ENCODE data around the gene RGL2. TPM values are rescaled to one million over a fixed set of nuclear protein-coding genes. Genes with fewer than 3 reads are reported as not detected.

RGL2 gene
- total and polyA plus RNA-seq, 2 of the 13 experiments (the other 11 are each of a cell fraction or from before 2014, with no cell fraction given): 22.9 to 47.4 TPM

- no peak for TF ChIP-seq SIN3B (IDR thresholded peaks at IDR 0.05; ENCODE audit: low read length)
- TF ChIP-seq HDAC6 (IDR thresholded peaks at IDR 0.05; ENCODE audit: low read depth, low read length): no peak
- no peak for TF ChIP-seq PRDM10 (CRISPR knock-in tag; IDR thresholded peaks at IDR 0.05; ENCODE audit: low read depth)
- no peak for TF ChIP-seq ZNF761 (CRISPR knock-in tag; conservative IDR thresholded peaks at IDR 0.05)
- no peak for TF ChIP-seq CHD2 (IDR thresholded peaks at IDR 0.05; ENCODE audit: low read depth, low read length)
- no peak for TF ChIP-seq ELF4 (CRISPR knock-in tag; IDR thresholded peaks at IDR 0.05; ENCODE audit: borderline replicate concordance)
- no peak for TF ChIP-seq ZNF770 (CRISPR knock-in tag; IDR thresholded peaks at IDR 0.05)
- TF ChIP-seq HNF1B (CRISPR knock-in tag; IDR thresholded peaks at IDR 0.05): no peak
- no peak for TF ChIP-seq KLF16 (CRISPR knock-in tag; IDR thresholded peaks at IDR 0.05)
- TF ChIP-seq ZNF160 (CRISPR knock-in tag; IDR thresholded peaks at IDR 0.05): no peak
- no peak for TF ChIP-seq AHR (CRISPR knock-in tag; IDR thresholded peaks at IDR 0.05)
- no peak for TF ChIP-seq ZUFSP (CRISPR knock-in tag; IDR thresholded peaks at IDR 0.05; ENCODE audit: borderline replicate concordance)
- no peak for TF ChIP-seq HNRNPH1 (optimal IDR thresholded peaks at IDR 0.05; ENCODE audit: low read depth, low read length)
- no peak for TF ChIP-seq SRSF9 (IDR thresholded peaks at IDR 0.05; ENCODE audit: borderline replicate concordance, insufficient read depth, low read depth, low read length, poor library complexity, severe bottlenecking)
- TF ChIP-seq ZNF652 (CRISPR knock-in tag; IDR thresholded peaks at IDR 0.05; ENCODE audit: borderline replicate concordance, low read depth): no peak
Measured at GRCh38 chr6:33323623-33323948, 24.8 kb upstream of the RGL2 start (continued).

All from HepG2 (cell line).